Stimulated activated CD8-positive, alpha-beta memory T cell treated with anti-CD3 and anti-CD28 coated beads, Interleukin-7, amount 100 ng/mL, for 24 hours (primary cell): ENCODE measurements around the gene MAT1A.
"Not testable (repeated sequence)": the region's sequence is repeated elsewhere in the genome, so short reads cannot be mapped to it uniquely, and the experiment has no call there.

Experiments
- DNase-seq: peaks from one replicate; pipeline ENCODE4 v3.0.0-alpha.2; 2020; ENCODE audit warnings: low read depth

The MAT1A gene

DNA sequence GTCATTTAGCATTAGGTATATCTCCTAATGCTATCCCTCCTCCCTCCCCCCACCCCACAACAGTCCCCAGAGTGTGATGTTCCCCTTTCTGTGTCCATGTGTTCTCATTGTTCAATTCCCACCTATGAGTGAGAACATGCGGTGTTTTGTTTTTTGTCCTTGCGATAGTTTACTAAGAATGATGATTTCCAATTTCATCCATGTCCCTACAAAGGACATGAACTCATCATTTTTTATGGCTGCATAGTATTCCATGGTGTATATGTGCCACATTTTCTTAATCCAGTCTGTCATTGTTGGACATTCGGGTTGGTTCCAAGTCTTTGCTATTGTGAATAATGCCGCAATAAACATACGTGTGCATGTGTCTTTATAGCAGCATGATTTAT lies 66.4 kb downstream of the MAT1A start:
- not testable (repeated sequence) for DNase-seq
